HG03432 (cell line): Measurements from ENCODE around the gene MPO.

Experiments
- ATAC-seq: cut with Tn5 transposase; IDR thresholded peaks from one replicate; pipeline ENCODE4 v1.9.1; 2021; ENCODE audit warnings: mild to moderate bottlenecking, moderate library complexity; ENCODE audit not compliant: unreplicated experiment

MPO gene, protein sequence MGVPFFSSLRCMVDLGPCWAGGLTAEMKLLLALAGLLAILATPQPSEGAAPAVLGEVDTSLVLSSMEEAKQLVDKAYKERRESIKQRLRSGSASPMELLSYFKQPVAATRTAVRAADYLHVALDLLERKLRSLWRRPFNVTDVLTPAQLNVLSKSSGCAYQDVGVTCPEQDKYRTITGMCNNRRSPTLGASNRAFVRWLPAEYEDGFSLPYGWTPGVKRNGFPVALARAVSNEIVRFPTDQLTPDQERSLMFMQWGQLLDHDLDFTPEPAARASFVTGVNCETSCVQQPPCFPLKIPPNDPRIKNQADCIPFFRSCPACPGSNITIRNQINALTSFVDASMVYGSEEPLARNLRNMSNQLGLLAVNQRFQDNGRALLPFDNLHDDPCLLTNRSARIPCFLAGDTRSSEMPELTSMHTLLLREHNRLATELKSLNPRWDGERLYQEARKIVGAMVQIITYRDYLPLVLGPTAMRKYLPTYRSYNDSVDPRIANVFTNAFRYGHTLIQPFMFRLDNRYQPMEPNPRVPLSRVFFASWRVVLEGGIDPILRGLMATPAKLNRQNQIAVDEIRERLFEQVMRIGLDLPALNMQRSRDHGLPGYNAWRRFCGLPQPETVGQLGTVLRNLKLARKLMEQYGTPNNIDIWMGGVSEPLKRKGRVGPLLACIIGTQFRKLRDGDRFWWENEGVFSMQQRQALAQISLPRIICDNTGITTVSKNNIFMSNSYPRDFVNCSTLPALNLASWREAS

DNA sequence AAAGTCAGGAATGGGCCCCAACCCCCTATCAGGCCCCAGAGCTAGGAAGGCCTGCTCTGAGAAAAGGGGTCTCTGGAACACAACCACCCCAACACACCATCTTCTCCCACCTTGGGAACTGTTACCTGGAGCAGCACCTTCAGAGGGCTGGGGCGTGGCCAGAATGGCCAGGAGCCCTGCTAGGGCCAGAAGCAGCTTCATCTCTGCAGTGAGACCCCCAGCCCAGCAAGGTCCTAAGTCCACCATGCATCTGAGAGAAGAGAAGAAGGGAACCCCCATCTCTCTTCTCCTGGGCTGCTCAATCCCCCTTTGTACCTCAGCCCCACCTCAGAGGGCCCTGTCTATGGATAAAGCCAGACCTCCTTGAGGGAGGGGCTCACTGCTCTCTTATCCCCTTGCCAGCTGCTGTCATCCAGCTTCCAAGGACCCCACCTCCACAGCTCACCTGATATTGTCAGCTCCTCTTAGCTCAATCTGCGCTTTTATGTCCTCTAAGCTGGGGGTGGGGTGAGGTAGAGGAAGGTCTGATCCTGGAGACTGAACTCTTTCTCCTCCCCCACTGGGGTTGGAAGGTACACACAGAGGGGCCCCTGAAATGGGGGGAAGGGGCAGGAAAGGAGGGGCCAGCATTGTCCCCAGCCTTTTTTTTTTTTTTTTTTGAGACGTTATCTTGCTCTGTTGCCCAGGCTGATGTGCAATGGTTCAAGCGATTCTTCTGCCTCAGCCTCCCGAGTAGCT, at the start of gene MPO:
MPO (minus strand) TSS at position 456 of the 738 bp plus-strand sequence; CDS start at position 279, 177 bp downstream.
- no peak for ATAC-seq

DNA sequence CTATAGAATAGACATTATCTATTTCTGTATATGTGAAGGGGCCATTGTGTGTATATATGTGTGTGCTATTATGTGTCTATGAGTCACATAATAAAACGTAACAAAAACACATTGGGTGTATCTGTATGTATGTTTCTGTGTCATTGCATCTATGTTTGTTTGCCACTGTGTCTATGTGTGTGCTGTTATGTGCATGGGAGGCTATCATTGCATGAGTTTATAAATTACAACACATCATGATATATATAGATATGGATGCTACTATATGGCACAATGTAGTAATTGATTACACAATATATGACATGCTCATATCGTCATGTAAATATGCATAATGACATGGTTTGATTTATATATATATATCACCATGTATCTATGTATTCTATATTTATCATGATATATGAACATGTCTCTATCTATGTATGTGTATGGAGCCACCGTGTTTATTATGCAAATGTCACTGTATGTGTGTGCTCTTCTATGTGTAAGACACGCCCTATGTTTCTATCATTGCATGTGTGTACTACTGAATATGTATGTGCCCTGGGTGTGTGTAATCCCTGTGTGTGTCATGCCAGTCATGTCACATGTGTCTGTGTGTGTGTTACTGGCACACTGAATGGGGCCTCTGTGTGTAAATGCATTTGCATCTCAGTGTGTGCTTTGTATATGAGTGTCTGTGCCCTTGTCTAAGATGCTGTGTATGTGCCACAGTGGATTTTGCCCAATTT, 49.2 kb upstream of the MPO start:
- peak; percentile 7 for ATAC-seq

DNA sequence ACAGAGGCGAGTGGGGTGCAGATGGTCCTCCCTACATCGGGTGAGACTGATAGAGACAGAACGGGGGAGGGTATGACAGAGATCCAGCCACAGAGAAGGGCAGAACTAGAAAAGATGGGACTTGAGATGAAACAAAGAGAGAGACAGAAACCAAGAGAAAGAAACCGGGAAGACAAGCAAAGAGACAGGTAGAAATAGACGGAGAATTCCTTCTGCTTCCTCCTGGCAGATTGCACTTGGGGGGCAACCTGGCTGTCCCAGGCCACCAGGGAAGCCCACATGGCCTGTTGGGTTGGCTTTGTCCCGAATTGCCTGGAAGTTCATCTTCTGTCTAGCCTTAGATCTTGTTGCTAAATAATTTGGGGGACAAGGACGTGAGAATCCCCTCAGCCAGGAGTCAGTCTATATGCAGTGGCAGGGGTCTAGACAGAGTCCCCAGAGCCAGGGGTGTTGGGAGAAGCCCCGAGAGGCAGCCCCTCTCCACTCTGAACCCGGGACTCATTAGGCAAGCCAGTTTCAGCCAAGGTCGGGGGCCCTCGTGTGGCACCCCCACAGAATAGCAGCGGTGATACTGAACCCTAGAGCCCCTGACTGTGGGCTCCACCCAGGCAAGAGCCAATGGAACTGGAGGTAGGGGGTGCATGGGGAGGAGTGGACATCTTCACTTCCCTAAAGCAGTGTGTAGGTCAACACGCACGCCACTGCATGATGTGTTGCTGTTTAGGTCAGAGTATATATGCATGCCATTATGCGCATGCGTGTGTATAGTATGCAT, 48.5 kb upstream of the MPO start:
- peak; percentile 36 for ATAC-seq

DNA sequence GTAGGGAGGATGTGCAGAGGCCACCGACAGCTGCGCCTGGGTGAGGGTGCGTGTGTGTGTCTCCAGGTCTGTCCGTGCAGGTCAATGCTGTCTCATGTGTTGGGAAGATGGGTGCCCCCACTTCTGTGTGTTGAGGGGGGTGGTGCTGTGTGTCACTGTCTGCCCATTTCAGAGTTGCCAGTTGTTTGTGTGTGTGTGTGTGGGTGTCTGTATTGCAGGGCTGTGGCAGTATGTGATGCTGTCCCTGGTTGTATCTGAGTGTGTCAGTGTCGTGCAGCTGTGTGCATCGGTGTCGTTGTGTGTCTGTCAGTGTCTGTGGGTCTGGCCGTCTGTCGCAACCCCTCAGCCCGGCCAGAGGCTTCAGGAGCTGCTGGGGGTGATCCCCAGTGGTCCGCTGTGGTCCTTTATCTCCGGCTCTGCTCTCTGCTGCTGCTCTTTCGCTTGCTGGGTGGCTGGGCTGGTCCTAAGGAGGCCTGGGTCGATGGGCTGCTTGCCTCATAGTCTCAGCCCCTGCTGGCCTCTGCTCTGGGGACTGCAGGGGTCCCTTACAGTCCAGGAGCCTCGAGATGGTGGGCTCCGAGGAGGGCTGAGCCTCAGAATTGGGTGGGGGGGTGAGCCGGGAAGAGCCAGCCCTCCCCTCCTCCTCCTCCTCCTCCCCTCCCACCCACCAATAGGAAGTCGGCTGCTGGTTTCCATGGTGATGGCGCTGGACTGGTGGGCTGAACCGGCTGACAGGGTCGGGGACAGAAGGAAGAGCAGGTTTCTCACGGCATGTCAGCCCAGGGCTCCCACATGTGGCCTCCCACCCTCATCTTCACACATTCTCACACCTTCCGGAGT, 47.7 kb upstream of the MPO start, which contains the start of gene TSPOAP1:
TSPOAP1 (minus strand) TSS at position 601 of the 840 bp plus-strand sequence. CDS start 875 bp downstream, outside the sequence.
- ATAC-seq = peak; percentile 13

DNA sequence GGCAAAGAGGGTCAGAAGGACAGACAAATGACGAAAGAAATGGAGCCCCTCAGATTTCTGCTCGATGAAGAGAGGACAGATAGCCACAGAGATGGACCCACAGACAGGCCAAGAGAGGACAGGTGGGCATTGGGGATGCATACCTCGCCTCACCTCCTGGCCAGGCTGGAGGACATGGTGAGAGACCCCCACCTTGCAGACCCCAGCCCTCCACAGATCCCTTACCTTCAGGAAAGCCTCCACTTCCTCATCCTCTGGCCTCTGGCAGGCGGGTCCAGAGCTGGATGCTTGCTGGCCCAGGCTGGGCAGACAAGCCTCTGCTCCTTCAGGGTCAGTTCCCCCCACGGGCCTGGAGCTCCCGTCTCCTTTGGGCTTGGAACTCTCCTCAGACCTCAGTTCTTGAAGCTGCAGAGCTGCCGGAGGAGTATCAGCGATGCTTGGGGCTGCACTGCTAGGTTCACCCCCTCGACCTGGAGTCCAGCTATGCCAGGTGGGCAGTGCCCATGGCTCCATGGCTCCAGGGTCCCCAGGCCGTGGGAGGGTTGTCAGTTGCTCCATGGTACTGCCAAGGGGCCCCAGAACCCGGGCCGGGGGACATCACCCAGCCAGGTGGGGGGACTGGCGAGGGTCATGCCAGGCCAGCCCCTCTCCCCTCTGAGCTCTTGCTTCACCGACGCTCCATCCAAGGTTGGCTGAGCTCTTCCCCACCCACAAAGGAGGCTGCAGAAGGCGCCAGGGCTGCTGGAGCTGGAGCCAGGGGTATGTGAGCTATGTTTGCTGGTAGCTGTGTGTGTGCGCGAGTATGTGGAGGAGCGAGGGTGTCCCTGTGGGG, 46.8 kb upstream of the MPO start:
- ATAC-seq = no peak

DNA sequence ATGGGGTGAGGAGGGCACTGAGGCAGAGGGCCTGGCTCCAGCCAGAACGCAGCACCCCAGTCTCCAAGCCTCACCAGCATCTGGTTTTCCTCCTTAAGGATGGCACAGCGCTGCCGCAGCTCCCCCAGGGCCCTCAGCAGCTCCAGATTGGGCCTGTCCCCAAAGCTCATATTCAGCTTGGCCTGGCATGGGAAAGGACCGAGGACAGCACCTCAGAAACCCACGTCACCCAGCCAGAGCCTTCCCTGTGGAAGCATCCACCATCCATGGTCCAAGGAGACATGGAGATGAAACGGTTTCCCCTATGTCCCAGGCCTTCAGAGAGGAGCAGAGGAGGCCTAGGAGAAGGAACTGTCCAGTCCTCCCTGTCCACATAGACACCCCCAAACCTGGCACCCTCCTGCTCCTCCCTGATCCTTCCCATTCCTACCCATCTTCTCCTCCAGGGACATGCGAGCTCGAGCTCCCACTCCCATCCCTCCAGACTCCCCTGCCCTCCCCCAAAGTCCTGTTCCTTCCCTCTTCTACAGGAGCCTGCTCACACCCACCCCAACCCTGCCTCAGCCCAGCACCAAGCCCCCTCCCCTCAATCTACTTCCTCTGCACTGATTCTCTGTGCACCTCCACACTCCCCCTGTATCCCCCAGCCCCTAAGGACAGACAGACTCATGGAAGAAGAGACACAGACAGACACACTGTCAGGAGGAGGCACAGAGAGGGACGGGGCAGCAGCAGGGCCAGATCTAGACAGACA, 46.1 kb upstream of the MPO start:
- ATAC-seq = no peak

DNA sequence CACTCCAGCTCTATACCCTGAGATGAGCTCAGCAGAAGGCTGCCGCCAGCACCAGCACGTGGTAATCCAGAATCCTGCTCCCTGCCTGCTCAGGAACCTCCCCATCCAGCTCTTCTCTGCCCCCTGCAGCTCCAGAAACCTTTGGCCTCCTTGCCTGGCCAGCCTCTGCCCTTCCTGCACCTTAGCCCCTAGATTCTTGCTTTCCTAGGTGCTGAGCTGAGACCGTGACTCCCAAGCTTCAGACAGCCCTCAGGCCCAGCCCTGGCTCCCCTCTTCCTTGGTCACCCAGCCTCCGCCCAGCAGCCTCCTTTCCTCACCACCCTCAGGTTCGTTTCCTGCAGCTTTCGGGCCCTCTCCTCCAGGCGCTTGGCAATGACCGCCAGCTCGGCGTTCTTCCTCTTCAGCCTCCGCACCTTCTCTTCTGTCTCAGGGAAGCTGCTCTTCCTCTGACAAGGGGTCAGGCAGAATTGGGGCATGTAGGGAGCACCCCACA, 45.3 kb upstream of the MPO start:
- ATAC-seq = no peak

DNA sequence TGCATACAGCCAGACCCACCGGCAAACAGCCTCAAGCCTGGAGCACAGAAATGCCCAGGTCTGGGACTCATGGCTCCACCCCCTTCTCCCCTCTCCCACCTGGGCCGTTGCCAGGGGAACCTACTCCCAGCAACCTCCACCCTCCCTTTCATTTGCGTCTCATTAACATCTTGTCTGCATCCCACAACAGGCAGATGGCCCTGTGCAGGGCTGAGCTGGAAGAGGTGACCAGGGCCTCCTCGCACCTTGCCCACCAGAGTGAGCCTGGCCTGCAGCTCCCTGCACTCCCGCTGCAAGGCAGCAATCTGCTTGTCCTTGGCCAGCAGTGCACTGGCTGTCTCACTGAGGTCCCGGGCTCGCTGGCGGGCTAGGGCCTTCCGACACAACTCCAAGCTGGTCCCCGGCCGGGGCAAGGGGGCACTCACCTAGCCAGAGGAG, 44.6 kb upstream of the MPO start:
- ATAC-seq = no peak

DNA sequence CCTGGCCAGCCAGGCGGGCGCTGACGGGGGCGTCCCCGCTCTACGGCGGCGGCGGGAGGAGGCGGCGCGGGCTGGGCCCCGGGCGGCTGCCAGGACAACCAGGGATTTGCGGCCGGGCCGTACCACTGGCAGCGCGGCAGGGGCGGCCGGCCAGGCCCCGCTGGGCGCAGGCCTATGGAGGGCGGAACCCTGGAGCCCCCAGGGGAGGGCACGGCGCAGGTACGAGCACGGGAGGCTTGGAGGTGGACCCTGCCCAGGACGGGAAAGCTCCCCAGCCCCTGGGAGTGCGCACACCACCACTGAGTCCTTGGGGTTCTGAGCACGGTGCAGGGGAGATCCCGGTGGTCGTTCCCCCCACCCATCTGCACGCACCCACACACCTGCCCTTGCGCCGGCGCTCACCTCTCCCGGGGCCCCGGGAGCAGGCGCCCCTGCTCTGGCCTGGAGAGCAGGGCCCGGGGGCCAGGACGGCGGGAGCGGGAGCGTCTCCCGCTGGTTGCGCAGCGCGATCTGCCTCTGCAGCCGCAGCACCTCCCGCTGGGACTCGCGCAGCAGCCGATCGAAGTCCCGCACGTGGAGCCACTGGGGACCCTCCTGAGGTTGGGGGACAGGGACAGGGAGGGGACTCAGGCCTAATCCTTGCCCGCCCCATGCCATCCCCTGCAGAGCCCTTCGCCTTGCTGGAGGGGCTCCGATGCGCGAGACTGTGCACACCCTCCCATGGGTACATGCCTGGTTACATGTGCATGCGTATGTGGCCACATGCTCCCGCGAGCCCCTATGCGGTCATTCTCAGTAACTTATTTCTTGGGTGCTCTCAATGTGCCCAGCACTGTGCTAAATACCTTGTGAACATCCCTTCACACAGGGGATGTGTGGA, 43.9 kb upstream of the MPO start:
- ATAC-seq = no peak

DNA sequence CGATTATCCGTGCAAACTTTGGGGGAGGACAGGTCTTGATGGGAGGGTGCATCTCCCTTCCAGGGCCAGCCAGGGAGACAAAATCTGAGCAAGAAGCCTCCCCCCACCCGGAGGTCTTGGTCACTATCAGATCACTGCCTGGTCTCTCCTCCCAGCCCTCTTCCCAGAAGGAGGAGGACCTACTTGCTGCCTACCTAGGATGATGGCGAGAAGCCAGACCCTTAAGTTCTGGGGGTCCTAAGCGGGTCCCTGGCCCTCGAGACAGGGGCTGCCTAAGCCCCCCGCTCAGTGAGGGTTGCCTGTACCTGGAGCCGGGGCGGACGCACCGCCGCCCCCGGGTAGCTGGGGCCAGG, 43.3 kb upstream of the MPO start:
- ATAC-seq = no peak

DNA sequence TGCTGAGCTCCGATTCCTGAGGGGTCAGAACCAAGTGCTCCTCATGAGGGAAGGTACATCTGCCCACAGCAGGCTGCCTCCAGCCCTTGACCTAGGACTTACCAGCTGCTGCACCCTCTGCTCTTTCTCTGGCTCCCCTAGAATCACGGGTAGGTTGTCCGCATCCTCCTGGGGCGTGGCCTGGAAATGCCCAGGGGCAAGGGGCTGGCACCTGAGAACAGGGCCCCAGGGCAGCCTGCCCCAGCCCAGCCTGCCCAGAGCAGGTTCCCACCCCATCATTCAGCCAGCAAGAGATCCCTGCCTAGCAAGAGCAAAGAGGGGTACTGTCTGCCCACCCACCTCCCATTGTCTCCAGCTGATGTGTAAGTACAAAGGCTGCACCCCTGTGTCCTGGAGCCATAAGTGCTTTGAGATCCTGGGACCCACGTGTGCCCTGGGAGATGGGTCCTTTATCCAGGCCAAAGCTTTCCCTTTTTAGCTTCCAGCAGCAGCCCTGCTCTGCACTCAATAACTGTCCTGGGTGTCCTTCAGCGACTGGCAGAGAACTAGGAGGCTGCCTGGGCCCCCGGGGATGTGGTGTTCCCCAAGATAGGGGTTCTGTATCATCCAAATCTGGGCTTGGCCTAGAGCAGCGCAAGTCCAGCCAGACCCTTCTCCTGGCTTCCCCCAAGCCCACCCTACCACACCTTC, 42.8 kb upstream of the MPO start:
- ATAC-seq = no peak

DNA sequence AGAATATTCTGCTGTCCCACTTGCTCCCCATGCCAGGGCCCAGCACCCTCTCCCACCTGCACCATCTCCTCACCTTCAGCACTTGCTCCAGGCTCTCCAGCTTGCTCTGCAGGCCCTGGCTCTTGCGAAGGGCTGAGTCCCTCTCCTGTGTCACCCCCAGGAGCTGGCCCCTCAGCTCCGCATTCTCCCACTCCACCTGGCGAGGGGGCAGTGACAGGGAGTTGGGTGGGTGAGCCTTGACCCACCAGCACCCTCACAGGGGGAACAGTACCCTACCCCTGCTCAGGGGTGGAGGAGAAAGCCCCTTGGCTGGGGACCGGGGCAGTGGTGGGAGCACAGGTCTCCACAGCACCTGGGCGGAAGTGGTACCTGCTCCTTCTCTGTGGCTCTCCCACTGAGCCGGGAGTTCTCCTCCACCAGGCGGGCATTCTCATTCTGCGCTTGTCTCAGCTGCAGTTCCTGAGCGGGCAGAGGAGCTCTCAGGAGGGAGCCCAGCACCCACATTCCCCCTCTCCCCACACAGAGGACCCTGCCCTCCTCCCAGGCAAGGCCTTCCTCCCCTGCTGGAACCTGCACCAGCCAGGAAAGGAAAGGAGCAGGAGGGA, 41.9 kb upstream of the MPO start:
- ATAC-seq = no peak

DNA sequence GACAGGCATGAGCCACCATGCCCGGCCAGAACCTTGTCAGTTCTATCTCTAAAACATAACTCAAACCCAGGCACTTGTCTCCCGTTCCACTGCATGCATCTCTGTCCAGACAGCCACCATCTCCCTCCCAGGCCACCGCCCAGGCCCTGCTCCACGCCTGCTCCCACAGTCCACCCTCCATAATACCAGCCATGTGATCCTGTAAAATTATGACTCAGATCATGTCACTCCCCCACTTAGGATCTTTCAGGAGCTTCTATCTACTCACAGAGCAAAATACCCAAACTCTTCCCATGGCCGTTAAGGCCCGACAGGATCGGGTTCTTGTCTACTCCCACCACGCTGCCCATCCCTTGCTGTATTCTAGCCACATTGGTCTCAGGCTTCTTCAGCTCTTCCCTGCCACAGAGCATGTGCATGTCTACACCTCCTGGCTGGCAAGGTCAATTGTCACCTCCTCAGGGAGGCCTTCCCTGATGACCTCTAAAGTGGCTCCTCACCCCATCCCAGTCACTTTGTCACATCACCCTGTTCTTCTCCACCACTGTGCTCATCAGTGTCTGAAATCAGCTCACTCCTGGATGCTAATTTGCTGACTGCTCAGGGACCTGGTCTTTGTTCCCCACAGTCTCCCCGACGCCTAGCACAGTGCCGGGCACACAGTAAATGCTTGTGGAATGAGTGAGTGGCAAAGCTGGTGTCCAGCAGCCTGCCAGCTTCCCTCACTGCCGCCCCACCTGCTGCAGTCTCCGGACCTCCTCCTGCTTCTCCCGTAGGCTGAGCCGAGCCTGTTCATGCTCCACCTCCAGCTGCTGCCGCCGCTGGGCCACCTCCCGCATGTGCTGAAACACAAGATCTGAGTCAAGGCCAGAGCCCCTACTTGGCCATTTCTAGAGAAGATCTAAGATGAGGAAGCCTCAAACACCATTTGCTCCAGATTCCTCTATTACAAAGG, 41.1 kb upstream of the MPO start:
- ATAC-seq = no peak
